CD1c-positive myeloid dendritic cell (primary cell): ENCODE measurements around the gene BRINP3.

Experiments
- DNase-seq: peaks from one replicate; pipeline ENCODE4 v3.0.0-alpha.2; 2016; ENCODE audit errors: extremely low spot score

Gene BRINP3

GRCh38 chr1:190452272-190452848, 25.3 kb downstream of the BRINP3 start:
- no peak for DNase-seq

GRCh38 chr1:190444464-190444863, 33.2 kb downstream of the BRINP3 start:
- DNase-seq = no peak

- no peak for DNase-seq
Observed at GRCh38 chr1:190439447-190439846, 38.2 kb downstream of the BRINP3 start.

- DNase-seq = no peak
Observed at GRCh38 chr1:190436615-190437014, 41.0 kb downstream of the BRINP3 start.

- DNase-seq = no peak
Observed at GRCh38 chr1:190429932-190430331, 47.7 kb downstream of the BRINP3 start.

- DNase-seq = no peak
Observed at GRCh38 chr1:190429141-190429540, 48.5 kb downstream of the BRINP3 start.

GRCh38 chr1:190416239-190416638, 61.4 kb downstream of the BRINP3 start:
- no peak for DNase-seq

GRCh38 chr1:190413142-190413541, 64.5 kb downstream of the BRINP3 start:
- no peak for DNase-seq

GRCh38 chr1:190403402-190403801, 74.3 kb downstream of the BRINP3 start:
- DNase-seq = no peak

GRCh38 chr1:190399233-190399632, 78.4 kb downstream of the BRINP3 start:
- no peak for DNase-seq

GRCh38 chr1:190391582-190391981, 86.1 kb downstream of the BRINP3 start:
- DNase-seq = no peak

GRCh38 chr1:190377991-190378390, 99.7 kb downstream of the BRINP3 start:
- no peak for DNase-seq

- no peak for DNase-seq
Observed at GRCh38 chr1:190377294-190377693, 100.4 kb downstream of the BRINP3 start.

- DNase-seq = no peak
Observed at GRCh38 chr1:190376044-190376443, 101.6 kb downstream of the BRINP3 start.

GRCh38 chr1:190373705-190374336, 103.8 kb downstream of the BRINP3 start:
- DNase-seq = no peak

GRCh38 chr1:190367200-190367599, 110.5 kb downstream of the BRINP3 start:
- no peak for DNase-seq

GRCh38 chr1:190365283-190365682, 112.4 kb downstream of the BRINP3 start:
- no peak for DNase-seq

GRCh38 chr1:190353538-190354101, 124.0 kb downstream of the BRINP3 start:
- no peak for DNase-seq

GRCh38 chr1:190344454-190344853, 133.2 kb downstream of the BRINP3 start:
- DNase-seq = no peak

GRCh38 chr1:190338829-190339228, 138.8 kb downstream of the BRINP3 start:
- DNase-seq = no peak

GRCh38 chr1:190328871-190329270, 148.8 kb downstream of the BRINP3 start:
- no peak for DNase-seq

- DNase-seq = no peak
Observed at GRCh38 chr1:190328361-190328760, 149.3 kb downstream of the BRINP3 start.

- no peak for DNase-seq
Observed at GRCh38 chr1:190327271-190327670, 150.4 kb downstream of the BRINP3 start.

GRCh38 chr1:190323530-190323929, 154.1 kb downstream of the BRINP3 start:
- DNase-seq = no peak
